Progenitor cell of endocrine pancreas (in vitro differentiated cells): ENCODE measurements around the gene MAPK12. TPM values are rescaled to one million over a fixed set of nuclear protein-coding genes. Genes with fewer than 3 reads are reported as not detected.
A peak's percentile ranks its signal among the peaks of the same experiment; 100 is the strongest.

ENCODE experiments used
- DNase-seq: peaks from one replicate; pipeline ENCODE4 v3.0.0; 2021; ENCODE audit warnings: low spot score; ENCODE audit not compliant: unreplicated experiment
- H3K27ac Mint-ChIP-seq: 2 replicates; pipeline ENCODE4 v1.8.0; 2021; ENCODE audit warnings: mild to moderate bottlenecking, moderate library complexity, mixed read lengths
- H3K27me3 Mint-ChIP-seq: 2 replicates; pipeline ENCODE4 v1.8.0; 2021; ENCODE audit warnings: mixed read lengths
- H3K36me3 Mint-ChIP-seq: 2 replicates; pipeline ENCODE4 v1.8.0; 2022; ENCODE audit warnings: mixed read lengths; ENCODE audit not compliant: insufficient read depth
- H3K4me1 Mint-ChIP-seq: 2 replicates; pipeline ENCODE4 v1.8.0; 2021; ENCODE audit warnings: low read depth, mixed read lengths
- H3K4me3 Mint-ChIP-seq: 2 replicates; pipeline ENCODE4 v1.8.0; 2021; ENCODE audit warnings: low read depth, mild to moderate bottlenecking, moderate library complexity, mixed read lengths
- H3K9me3 Mint-ChIP-seq: 2 replicates; pipeline ENCODE4 v1.8.0; 2021; ENCODE audit warnings: low read depth, mixed read lengths
- total RNA-seq: library from RNA; stranded (reverse); gene quantifications from 2 replicates; pipeline ENCODE4 v1.2.1, GENCODE V29; 2021
- TF ChIP-seq, protein P1 (sequence below): fragments of 200-600 bp; sonication (generic); IDR thresholded peaks from one replicate; pipeline ENCODE4 v1.5.0; 2021; ENCODE audit warnings: antibody characterized with exemption, mild to moderate bottlenecking; ENCODE audit not compliant: unreplicated experiment

MAPK12 gene
- total RNA-seq, 1 donor from 2014 or later = 53.7 TPM

- no peaks in the 10 kb centered on the region for H3K4me1 Mint-ChIP-seq
- H3K36me3 Mint-ChIP-seq = peaks cover 2% of the 10 kb centered on the region
- H3K27ac Mint-ChIP-seq = no peak overlapping the region
- no peaks in the 10 kb centered on the region for H3K9me3 Mint-ChIP-seq
- TF ChIP-seq, protein P1, sequence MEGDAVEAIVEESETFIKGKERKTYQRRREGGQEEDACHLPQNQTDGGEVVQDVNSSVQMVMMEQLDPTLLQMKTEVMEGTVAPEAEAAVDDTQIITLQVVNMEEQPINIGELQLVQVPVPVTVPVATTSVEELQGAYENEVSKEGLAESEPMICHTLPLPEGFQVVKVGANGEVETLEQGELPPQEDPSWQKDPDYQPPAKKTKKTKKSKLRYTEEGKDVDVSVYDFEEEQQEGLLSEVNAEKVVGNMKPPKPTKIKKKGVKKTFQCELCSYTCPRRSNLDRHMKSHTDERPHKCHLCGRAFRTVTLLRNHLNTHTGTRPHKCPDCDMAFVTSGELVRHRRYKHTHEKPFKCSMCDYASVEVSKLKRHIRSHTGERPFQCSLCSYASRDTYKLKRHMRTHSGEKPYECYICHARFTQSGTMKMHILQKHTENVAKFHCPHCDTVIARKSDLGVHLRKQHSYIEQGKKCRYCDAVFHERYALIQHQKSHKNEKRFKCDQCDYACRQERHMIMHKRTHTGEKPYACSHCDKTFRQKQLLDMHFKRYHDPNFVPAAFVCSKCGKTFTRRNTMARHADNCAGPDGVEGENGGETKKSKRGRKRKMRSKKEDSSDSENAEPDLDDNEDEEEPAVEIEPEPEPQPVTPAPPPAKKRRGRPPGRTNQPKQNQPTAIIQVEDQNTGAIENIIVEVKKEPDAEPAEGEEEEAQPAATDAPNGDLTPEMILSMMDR = no peak
- H3K4me3 Mint-ChIP-seq = peak overlapping the region; percentile 21
- peaks cover 33% of the 10 kb centered on the region for H3K27me3 Mint-ChIP-seq
- peak; percentile 86 for DNase-seq
Observed at GRCh38 chr22:50270666-50271394, 9.3 kb upstream of the MAPK12 start.

DNA sequence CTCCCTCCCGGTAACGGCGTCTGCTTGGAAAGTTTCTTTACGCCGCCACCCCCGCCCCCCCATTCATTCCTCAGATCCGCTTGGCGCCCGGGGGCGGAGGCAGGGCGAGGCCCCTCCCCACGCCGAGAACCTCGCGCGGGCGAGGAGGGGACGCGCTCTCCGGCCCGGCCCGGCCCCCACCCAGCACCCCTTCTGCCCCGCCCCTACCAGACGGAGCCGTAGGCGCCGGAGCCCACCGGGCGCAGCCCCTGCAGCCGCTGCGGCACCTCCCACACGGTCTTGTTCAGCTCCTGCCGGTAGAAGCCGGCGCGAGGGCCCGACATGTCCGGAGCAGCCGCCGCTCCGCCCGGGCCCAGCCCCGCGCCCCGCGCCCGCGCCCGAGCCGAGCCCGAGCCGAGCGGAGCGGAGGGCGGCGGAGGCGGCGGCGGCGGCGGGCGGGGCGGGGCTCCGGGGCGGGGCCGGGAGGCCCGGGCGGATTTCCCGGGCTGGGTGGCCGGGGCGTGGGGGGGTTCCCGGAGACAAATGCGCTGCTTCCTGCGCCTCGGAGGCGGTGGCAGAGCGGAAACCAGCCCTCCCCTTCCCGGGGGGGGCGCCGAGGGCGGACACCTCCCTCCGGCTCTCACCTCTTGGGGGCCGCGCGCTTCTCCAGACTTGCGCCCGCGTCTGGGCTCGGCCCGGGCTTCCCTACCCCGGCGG, 8.6 kb upstream of the MAPK12 start, which contains the start of gene MAPK11:
Gene MAPK11 (minus strand): TSS at position 411 of the 696 bp plus-strand sequence. CDS start 88 bp downstream, at position 323.
- TF ChIP-seq, protein P1 = no peak
- peaks cover 35% of the 10 kb centered on the region for H3K27me3 Mint-ChIP-seq
- peaks cover 1% of the 10 kb centered on the region for H3K36me3 Mint-ChIP-seq
- peak within 1 kb of the TSS; percentile 21 for H3K4me3 Mint-ChIP-seq
- H3K4me1 Mint-ChIP-seq = no peaks in the 10 kb centered on the region
- no peaks in the 10 kb centered on the region for H3K9me3 Mint-ChIP-seq
- no peak for DNase-seq
- no peak within 1 kb of the TSS for H3K27ac Mint-ChIP-seq

DNA sequence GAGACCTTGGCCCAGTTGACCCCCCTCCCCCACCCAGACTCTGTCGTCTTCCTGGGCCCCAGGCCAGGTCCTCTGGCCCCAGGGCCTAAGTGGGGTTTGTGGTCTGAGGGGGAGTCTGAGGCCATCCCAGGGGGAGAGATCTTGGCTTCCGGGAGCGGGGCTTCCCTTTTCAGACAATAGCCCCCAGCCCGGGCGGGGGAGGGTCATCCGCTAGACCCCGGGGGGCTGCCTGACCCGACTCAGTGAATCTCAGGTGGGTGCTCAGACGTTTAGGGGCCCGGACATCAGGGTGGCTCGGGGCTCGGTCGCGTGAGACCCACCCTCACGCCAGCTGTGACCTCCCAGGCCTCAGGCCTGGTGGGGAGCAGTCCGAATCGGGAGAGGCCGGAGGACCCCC, 8.1 kb upstream of the MAPK12 start:
- no peaks in the 10 kb centered on the region for H3K9me3 Mint-ChIP-seq
- H3K4me3 Mint-ChIP-seq = no peak overlapping the region
- H3K27me3 Mint-ChIP-seq = peaks cover 38% of the 10 kb centered on the region
- peaks cover 1% of the 10 kb centered on the region for H3K36me3 Mint-ChIP-seq
- no peak overlapping the region for H3K27ac Mint-ChIP-seq
- TF ChIP-seq, protein P1 = no peak
- DNase-seq = no peak
- H3K4me1 Mint-ChIP-seq = no peaks in the 10 kb centered on the region

- TF ChIP-seq, protein P1 = no peak
- no peaks in the 10 kb centered on the region for H3K9me3 Mint-ChIP-seq
- no peak for DNase-seq
- H3K36me3 Mint-ChIP-seq = no peaks in the 10 kb centered on the region
- peaks cover 43% of the 10 kb centered on the region for H3K27me3 Mint-ChIP-seq
- H3K4me1 Mint-ChIP-seq = no peaks in the 10 kb centered on the region
- H3K4me3 Mint-ChIP-seq = no peak overlapping the region
- no peak overlapping the region for H3K27ac Mint-ChIP-seq
Observed at GRCh38 chr22:50268655-50269113, 7.2 kb upstream of the MAPK12 start.

DNA sequence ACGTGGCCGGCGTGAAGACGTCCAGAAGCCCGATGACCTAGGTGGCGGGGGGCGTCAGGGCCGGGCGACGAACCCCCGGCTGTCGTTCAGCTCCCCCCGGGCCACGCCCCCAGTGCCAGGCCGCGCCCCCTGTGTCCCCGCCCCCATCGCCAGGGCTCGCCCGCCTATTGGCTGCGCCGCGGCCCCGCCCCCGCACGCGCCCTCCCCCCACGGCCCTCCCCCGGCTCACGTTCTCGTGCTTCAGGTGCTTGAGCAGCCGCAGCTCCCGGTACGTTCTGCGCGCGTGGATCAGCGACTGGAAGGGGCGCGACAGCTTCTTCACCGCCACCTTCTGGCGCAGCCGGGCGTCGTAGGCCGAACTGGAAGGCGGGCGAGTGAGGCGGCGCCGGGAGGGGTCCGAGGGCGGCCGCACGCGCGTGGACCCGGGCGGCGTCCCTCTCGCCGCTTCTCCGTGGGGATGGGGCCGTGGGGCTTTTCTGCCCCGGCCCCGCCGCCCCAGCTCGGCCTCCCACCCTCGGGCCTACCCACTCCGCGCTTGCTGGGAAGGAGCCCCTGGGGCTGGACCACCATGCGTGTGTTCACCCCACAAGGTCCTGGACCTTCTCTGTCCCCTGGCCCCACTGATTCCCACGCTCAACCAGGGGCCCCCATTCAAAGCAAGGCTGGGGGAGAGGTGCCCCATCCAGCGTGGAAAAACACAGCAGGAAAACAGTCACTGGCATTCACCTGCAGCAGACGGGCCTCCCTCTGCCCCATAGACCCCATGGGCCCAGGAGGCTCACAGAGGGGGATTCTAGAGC, 6.3 kb upstream of the MAPK12 start:
- no peak for DNase-seq
- peaks cover 41% of the 10 kb centered on the region for H3K27me3 Mint-ChIP-seq

More for the DNA sequence above, 6.3 kb upstream of the MAPK12 start:
- Mint-ChIP-seq H3K36me3 (no peaks in the 10 kb centered on the region), H3K9me3 (no peaks in the 10 kb centered on the region), H3K4me1 (no peaks in the 10 kb centered on the region), H3K27ac (no peak overlapping the region), H3K4me3 (no peak overlapping the region)
- TF ChIP-seq, protein P1 = peak; percentile 28
